OCI-LY3 (cell line): ENCODE results near the gene AOX1.
"Not testable (repeated sequence)": the region's sequence is repeated elsewhere in the genome, so short reads cannot be mapped to it uniquely, and the experiment has no call there.

Experiments
- CTCF ChIP-seq: fragments of 200-600, 300-600 bp; sonication (generic); IDR thresholded peaks from 2 replicates; pipeline ENCODE4 v1.5.1; 2014; ENCODE audit warnings: antibody characterized with exemption, low read length, low read depth
- EZH2phosphoT487 ChIP-seq: fragments of 200-600 bp; shearing (Covaris generic); IDR thresholded peaks from 2 replicates; pipeline ENCODE4 v1.6.1; 2018; ENCODE audit warnings: antibody characterized with exemption, mixed run types, low read depth

- not testable (repeated sequence) for TF ChIP-seq CTCF, EZH2phosphoT487
Measured at GRCh38 chr2:200566596-200566995, 19.2 kb upstream of the AOX1 start.
